Upper lobe of left lung (tissue), 4 donors: Measurements from ENCODE around the gene DCTN4.

Experiments
- POLR2A ChIP-seq, 4 donors: fragments of 450-650 bp; IDR thresholded peaks; one replicate each; pipeline ENCODE4 v1.5.1; 2016 to 2017; ENCODE audit warnings: antibody characterized with exemption in 4 of 4, mild to moderate bottlenecking in 2 of 4
- TF ChIP-seq, protein P1 (sequence below), 6 experiments: fragments of 450-650 bp in 4 of 6; fragments of 200-600 bp in 2 of 6; sonication (generic) in 2 of 6; IDR thresholded peaks; one replicate each; pipeline ENCODE4 v1.5.1; 2016 to 2019; ENCODE audit warnings: antibody characterized with exemption in 6 of 6

DNA sequence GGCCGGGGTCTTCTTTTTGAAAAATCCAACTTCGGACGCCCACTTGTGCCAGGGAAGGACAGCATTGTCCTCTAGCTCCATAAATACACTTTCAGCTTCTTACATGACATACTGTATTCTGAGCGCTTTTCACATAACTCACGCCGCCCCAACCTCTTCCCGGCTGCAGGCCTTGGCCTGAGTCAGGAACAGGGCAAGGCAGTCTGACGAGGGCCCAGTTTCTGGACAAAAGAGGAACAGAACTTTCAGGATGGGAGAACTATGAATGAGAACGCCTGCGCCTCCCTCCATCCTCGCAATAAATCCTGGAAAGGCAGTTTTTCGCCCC, 650 bp downstream of the DCTN4 start:
- TF ChIP-seq, protein P1, sequence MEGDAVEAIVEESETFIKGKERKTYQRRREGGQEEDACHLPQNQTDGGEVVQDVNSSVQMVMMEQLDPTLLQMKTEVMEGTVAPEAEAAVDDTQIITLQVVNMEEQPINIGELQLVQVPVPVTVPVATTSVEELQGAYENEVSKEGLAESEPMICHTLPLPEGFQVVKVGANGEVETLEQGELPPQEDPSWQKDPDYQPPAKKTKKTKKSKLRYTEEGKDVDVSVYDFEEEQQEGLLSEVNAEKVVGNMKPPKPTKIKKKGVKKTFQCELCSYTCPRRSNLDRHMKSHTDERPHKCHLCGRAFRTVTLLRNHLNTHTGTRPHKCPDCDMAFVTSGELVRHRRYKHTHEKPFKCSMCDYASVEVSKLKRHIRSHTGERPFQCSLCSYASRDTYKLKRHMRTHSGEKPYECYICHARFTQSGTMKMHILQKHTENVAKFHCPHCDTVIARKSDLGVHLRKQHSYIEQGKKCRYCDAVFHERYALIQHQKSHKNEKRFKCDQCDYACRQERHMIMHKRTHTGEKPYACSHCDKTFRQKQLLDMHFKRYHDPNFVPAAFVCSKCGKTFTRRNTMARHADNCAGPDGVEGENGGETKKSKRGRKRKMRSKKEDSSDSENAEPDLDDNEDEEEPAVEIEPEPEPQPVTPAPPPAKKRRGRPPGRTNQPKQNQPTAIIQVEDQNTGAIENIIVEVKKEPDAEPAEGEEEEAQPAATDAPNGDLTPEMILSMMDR (IDR thresholded peaks at IDR 0.05), result no peak
- TF ChIP-seq POLR2A (IDR thresholded peaks at IDR 0.05), result no peak
